NCI-H128 (cell line): Measurements from ENCODE around the gene RHEBL1.

ENCODE experiments used
- DNase-seq: peaks from one replicate; lab custom pipeline; 2025; ENCODE audit not compliant: unreplicated experiment; lab: John Stamatoyannopoulos, UW

RHEBL1 gene

GRCh38 chr12:49055092-49055491, 14.7 kb downstream of the RHEBL1 start:
- no peak for DNase-seq

GRCh38 chr12:49054524-49054923, 15.3 kb downstream of the RHEBL1 start:
- no peak for DNase-seq

GRCh38 chr12:49054096-49054495, 15.7 kb downstream of the RHEBL1 start:
- DNase-seq: no peak

GRCh38 chr12:49052451-49053208, 17.1 kb downstream of the RHEBL1 start:
- DNase-seq: no peak

GRCh38 chr12:49051777-49052438, 17.9 kb downstream of the RHEBL1 start:
- DNase-seq: no peak

GRCh38 chr12:49051373-49051764, 18.4 kb downstream of the RHEBL1 start:
- DNase-seq: no peak

GRCh38 chr12:49050507-49051372, 19.0 kb downstream of the RHEBL1 start:
- DNase-seq: no peak

GRCh38 chr12:49049566-49050224, 20.1 kb downstream of the RHEBL1 start:
- no peak for DNase-seq

GRCh38 chr12:49048953-49049352, 20.8 kb downstream of the RHEBL1 start:
- no peak for DNase-seq

- DNase-seq: no peak
These were observed 23.5 kb downstream of the RHEBL1 start for GRCh38 chr12:49046129-49046895.

GRCh38 chr12:49044660-49045059, 25.1 kb downstream of the RHEBL1 start:
- DNase-seq: no peak

GRCh38 chr12:49043856-49044258, 25.9 kb downstream of the RHEBL1 start:
- DNase-seq: peak; percentile 58

GRCh38 chr12:49043241-49043640, 26.5 kb downstream of the RHEBL1 start:
- DNase-seq: no peak

GRCh38 chr12:49041881-49042484, 27.8 kb downstream of the RHEBL1 start:
- DNase-seq: no peak

GRCh38 chr12:49041036-49041880, 28.5 kb downstream of the RHEBL1 start:
- no peak for DNase-seq

- DNase-seq: no peak
These were observed 29.4 kb downstream of the RHEBL1 start for GRCh38 chr12:49040364-49040855.

GRCh38 chr12:49039421-49040363, 30.1 kb downstream of the RHEBL1 start:
- DNase-seq: no peak
